ENCODE measurements around the gene ANO4.

GRCh38 chr12:100867639-100868393 lies 73.2 kb downstream of the ANO4 start:
- no peak for TF ChIP-seq CTCF (IDR thresholded peaks at IDR 0.05 in 4 of 5, conservative IDR thresholded peaks at IDR 0.05 in 1 of 5)
- no peak for TF ChIP-seq POLR2A (IDR thresholded peaks at IDR 0.05)

Measured in gastrocnemius medialis (tissue), 4 donors.